Putamen (tissue), 1 donor: ENCODE data around the gene GSG1L.
"Not testable (repeated sequence)": the region's sequence is repeated elsewhere in the genome, so short reads cannot be mapped to it uniquely, and the experiment has no call there.

Experiments used
- DNase-seq: peaks from one replicate; pipeline ENCODE4 v3.0.0-alpha.2; 2016; ENCODE audit warnings: low spot score

Gene GSG1L

DNA sequence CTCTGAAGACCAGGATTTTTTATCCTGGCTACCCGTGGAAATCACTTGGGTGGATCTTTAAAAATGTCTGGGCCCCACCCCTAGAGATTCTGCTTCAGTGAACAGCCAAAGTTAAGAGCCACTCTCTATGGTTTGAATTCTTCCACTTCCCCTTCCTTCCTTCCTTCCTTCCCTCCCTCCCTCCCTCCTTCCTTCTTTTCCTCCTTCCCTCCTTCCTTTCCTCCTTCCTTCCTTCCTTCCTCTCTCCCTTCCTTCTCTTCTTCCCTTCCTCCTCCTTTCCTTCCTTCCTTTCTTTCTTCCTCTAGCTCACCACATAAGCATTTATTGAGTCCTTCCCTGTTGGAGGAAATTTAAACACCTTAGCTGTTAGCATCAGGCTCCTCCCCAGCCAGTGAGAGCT is 310.0 kb downstream of the GSG1L start:
- no peak for DNase-seq

GRCh38 chr16:27752241-27752640 is 311.3 kb downstream of the GSG1L start:
- no peak for DNase-seq

- DNase-seq: no peak
These were observed 311.8 kb downstream of the GSG1L start for GRCh38 chr16:27751676-27752075.

DNA sequence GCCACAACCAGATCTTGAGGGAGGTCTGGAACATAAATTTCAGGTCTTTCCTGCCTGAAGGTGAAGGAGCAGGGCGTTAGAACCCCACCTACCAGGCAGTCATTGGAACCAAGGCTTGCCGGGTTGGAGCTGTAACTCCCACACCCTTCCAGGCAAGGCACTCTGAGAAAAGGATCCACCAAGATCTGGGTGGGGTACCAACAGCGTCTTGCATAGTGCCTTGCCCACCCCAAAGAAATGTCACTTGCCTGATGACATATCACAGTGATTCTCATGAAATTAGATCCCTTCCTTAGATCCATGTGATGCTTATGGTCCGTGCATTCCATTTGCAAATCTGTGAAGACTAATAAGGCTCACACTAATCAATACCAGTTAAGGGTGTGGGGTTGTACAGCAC is 312.3 kb downstream of the GSG1L start:
- DNase-seq: no peak

GRCh38 chr16:27749946-27750345 is 313.6 kb downstream of the GSG1L start:
- no peak for DNase-seq

GRCh38 chr16:27749547-27749875 is 314.0 kb downstream of the GSG1L start:
- DNase-seq: no peak

GRCh38 chr16:27748868-27749546 is 314.5 kb downstream of the GSG1L start:
- peak; percentile 74 for DNase-seq

DNA sequence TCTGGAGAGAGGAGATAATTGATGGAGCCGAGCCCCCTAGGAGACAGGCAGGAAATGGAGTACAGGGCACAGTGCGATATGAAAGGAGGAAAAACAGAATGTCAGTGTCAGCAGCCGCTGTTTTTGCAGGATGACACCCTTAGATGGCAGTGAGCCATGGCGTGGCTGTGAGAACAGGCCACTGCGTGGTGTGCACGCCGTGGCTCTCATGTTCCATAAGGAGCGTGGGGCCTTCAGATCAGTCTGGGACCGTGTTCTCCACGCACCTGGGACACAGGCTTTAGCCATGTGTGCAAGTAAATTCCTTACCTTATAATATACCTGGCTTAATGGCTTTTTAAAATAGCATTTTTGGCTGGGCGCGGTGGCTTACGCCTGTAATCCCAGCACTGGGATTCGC is 315.6 kb downstream of the GSG1L start:
- no peak for DNase-seq

GRCh38 chr16:27746076-27746855 is 317.2 kb downstream of the GSG1L start:
- no peak for DNase-seq

DNA sequence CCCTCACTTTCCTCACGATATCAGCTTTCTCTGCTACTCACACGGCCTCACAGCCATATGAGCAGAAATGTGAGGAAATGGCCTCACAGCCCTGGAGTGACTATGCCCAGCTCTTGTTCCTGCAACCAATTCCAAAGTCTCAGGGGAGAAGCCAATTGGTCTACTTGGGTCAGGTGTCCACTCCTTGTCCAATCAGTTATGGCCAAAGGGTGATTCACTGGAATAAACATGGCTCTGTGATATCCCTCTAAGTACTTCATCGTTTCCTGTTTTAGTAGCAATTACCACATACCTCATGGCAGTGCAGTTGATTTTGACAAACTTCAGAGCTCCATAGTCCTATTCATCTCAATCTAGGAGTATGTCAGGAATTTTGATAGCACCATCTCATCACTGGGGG is 318.2 kb downstream of the GSG1L start:
- no peak for DNase-seq

DNA sequence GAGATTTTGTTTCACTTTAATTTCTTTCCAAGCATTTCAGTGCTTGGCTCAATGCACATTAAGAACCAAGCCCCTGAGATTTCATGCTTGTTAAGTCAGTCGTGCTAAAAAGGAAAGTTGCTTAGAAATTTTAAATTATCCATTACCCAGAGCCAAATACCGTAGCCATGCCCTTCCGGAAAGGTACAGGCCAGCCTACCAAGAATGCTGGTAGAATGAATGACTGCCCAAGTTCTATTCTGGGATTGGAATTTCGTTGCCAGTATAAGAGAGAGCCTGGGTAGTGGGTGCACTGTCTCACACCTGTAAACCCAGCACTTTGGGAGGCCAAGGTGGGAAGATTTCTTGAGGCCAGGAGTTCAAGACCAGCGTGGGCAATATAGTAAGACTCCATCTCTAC is 319.6 kb downstream of the GSG1L start:
- DNase-seq: no peak

DNA sequence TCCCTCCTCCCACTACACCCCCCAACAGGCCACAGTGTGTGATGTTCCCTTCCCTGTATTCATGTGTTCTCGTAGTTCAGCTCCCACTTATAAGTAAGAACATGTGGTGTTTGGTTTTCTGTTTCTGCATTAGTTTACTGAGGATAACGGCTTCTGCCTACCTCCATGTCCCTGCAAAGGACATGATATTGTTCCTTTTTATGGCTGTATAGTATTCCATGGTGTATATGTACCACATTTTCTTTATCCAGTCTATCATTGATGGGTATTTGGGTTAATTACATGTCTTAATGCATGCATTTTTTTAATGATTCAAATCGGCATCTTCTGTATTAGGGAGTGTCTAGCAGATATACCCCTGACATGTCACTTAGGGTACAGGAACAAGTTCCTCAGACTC is 320.5 kb downstream of the GSG1L start:
- not testable (repeated sequence) for DNase-seq

DNA sequence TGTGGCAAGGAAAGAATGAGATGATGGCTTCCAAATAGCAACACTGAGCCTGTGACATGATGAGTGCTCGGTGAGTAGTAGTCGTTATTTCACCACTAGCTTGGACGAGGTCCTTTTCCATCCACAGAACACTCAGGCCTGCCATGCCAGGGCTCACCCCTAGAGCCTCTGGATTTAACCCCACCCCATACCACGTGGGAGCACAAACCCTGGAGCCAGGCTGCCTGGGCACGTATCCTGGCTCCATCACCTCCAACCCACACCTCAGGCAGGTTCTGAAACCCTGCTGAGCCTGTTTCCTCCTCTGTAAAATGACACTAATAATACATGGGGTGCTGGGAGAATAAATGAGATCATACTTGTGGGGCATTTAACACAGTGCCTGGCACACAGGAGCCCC is 321.2 kb downstream of the GSG1L start:
- no peak for DNase-seq

DNA sequence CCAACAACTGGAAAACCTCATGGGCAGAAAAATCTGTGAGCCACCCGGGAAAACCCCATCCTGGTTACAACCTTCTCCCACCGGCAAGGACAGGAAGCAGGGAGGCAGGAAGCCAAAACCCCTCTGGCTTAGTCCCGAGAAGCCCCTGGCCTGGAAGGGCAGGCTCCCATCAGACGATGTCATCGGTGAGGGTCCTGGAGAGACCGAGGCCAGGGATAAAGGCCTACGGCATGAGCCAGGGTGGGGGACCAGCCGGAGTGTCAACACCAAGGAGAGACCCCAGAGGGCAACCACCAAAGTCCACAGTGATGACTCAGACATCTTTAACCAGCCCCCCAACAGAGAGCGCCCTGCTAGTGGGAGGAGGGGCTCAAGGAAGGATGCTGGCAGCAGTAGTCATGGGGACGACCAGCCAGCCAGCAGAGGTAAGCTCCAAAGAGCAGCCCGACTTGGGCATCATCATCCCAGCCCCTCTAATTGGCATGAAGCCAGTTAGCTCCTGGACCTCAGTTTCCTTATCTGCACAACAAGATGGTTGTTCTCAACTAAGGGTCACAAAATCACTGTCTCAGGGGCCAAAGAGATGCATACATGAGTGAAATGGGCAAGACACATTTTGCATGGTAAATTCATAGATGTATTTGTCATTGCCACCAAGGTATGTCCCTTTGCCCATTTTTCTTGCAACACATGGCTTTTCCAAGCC is 322.9 kb downstream of the GSG1L start:
- no peak for DNase-seq

GRCh38 chr16:27739606-27740357 is 323.7 kb downstream of the GSG1L start:
- no peak for DNase-seq

GRCh38 chr16:27738596-27738995 is 324.9 kb downstream of the GSG1L start:
- no peak for DNase-seq
